Measurements from ENCODE around the gene DLL3.
A peak's percentile ranks its signal among the peaks of the same experiment; 100 is the strongest.
"Not testable (repeated sequence)": the region's sequence is repeated elsewhere in the genome, so short reads cannot be mapped to it uniquely, and the experiment has no call there.

Gene DLL3

GRCh38 chr19:39474139-39474620 lies 24.6 kb upstream of the DLL3 start:
- peak; percentile 89 for TF ChIP-seq CTCF (IDR thresholded peaks at IDR 0.05; ENCODE audit: control insufficient read depth, insufficient read depth, low read depth, low read length, missing control alignments)
- no peak overlapping the region for H3K4me3 ChIP-seq (ENCODE audit: control insufficient read depth, low read depth, low read length)
- no peak for DNase-seq (ENCODE audit: low read depth)

- no peak for DNase-seq (ENCODE audit: low read depth)
- H3K4me3 ChIP-seq (ENCODE audit: control insufficient read depth, low read depth, low read length), result no peak overlapping the region
- no peak for TF ChIP-seq CTCF (IDR thresholded peaks at IDR 0.05; ENCODE audit: control insufficient read depth, insufficient read depth, low read depth, low read length, missing control alignments)
Measured at GRCh38 chr19:39475748-39476147, 23.0 kb upstream of the DLL3 start.

GRCh38 chr19:39479319-39479801 lies 19.4 kb upstream of the DLL3 start:
- DNase-seq (ENCODE audit: low read depth); H3K4me3 ChIP-seq (ENCODE audit: control insufficient read depth, low read depth, low read length): not testable (repeated sequence)

GRCh38 chr19:39479916-39480315 lies 18.8 kb upstream of the DLL3 start:
- TF ChIP-seq CTCF (IDR thresholded peaks at IDR 0.05; ENCODE audit: control insufficient read depth, insufficient read depth, low read depth, low read length, missing control alignments), result no peak
- no peak overlapping the region for H3K4me3 ChIP-seq (ENCODE audit: control insufficient read depth, low read depth, low read length)
- DNase-seq (ENCODE audit: low read depth), result no peak

- H3K4me3 ChIP-seq (ENCODE audit: control insufficient read depth, low read depth, low read length), result peak within 1 kb of the TSS; percentile 66
- TF ChIP-seq CTCF (IDR thresholded peaks at IDR 0.05; ENCODE audit: control insufficient read depth, insufficient read depth, low read depth, low read length, missing control alignments), result no peak
- DNase-seq (ENCODE audit: low read depth), result peak; percentile 47
Measured at GRCh38 chr19:39480337-39481228, 18.2 kb upstream of the DLL3 start, which contains the start of gene TIMM50. Gene TIMM50 (plus strand): TSS chr19:39480838. CDS start chr19:39480854, 16 bp downstream.

- no peak for TF ChIP-seq CTCF (IDR thresholded peaks at IDR 0.05; ENCODE audit: control insufficient read depth, insufficient read depth, low read depth, low read length, missing control alignments)
- no peak for DNase-seq (ENCODE audit: low read depth)
- H3K4me3 ChIP-seq (ENCODE audit: control insufficient read depth, low read depth, low read length), result peak overlapping the region; percentile 66
Measured at GRCh38 chr19:39481229-39481545, 17.6 kb upstream of the DLL3 start.

- H3K4me3 ChIP-seq (ENCODE audit: control insufficient read depth, low read depth, low read length), result peak overlapping the region; percentile 66
- DNase-seq (ENCODE audit: low read depth), result no peak
- no peak for TF ChIP-seq CTCF (IDR thresholded peaks at IDR 0.05; ENCODE audit: control insufficient read depth, insufficient read depth, low read depth, low read length, missing control alignments)
Measured at GRCh38 chr19:39481676-39482075, 17.1 kb upstream of the DLL3 start.
